Left lung (tissue), 10 donors: ENCODE measurements around the gene ZNF408. TPM values are rescaled to one million over a fixed set of nuclear protein-coding genes. Genes with fewer than 3 reads are reported as not detected.

Experiments
- ATAC-seq: fragments of 200-7000 bp; cut with Tn5 transposase; one replicate; pipeline ENCODE4 v1.9.1; 2020; ENCODE audit warnings: moderate library complexity
- DNase-seq, 4 donors: peaks; one replicate each; pipeline ENCODE4 v3.0.0-alpha.2; 2013 to 2020
- H3K27ac ChIP-seq, 2 donors: fragments of 200-600 bp; sonication (generic) in 1 of 2; one replicate each; pipeline versions ENCODE4 v1.5.0 to v1.8.0; 2020 to 2021
- H3K27me3 ChIP-seq, 2 donors: fragments of 200-600 bp; sonication (generic) in 1 of 2; one replicate each; pipeline versions ENCODE4 v1.5.0 to v1.8.0; 2020 to 2021
- H3K36me3 ChIP-seq, 2 donors: fragments of 200-600 bp; sonication (generic) in 1 of 2; one replicate each; pipeline versions ENCODE4 v1.5.0 to v1.8.0; 2020 to 2021
- H3K4me1 ChIP-seq, 2 donors: fragments of 200-600 bp; one replicate each; pipeline ENCODE4 v1.8.0; 2021
- H3K4me3 ChIP-seq, 2 donors: fragments of 200-600 bp; sonication (generic) in 1 of 2; one replicate each; pipeline versions ENCODE4 v1.5.0 to v1.8.0; 2020 to 2021; ENCODE audit warnings: mild to moderate bottlenecking in 1 of 2
- H3K9me3 ChIP-seq, 2 donors: fragments of 200-600 bp; sonication (generic) in 1 of 2; one replicate each; pipeline versions ENCODE4 v1.5.0 to v1.8.0; 2020 to 2021
- CTCF ChIP-seq, 2 donors: fragments of 200-600 bp; sonication (generic) in 1 of 2; IDR thresholded peaks; one replicate each; pipeline versions ENCODE4 v1.5.0 to v1.8.0; 2021; ENCODE audit warnings: antibody characterized with exemption in 2 of 2
- intact Hi-C, 2 donors: fragments of 100-400 bp; cut with DNase I; formaldehyde crosslinking; loops; one replicate each; pipeline versions ENCODE4 v1.11.2 to v1.14.2; 2022
- polyA plus RNA-seq, 6 donors: library from polyadenylated mRNA; unstranded; fragments of 120-200 nt; gene quantifications; one replicate each; pipeline ENCODE4 v1.2.1, GENCODE V29; 2013; ENCODE audit not compliant: insufficient read length in 6 of 6
- total RNA-seq, 2 donors: library from RNA; stranded (reverse); fragmentation: NEBNext Ultra II Directional; extraction: Animal tissue kit (Norgen Biotek cat#: 25700); gene quantifications; one replicate each; pipeline ENCODE4 v1.2.1, GENCODE V29; 2021
- donor health status: DM: no; HTN: yes; CAD: no.
- donor health status: DM: no; HTN: no; CAD: no.

ZNF408 gene
- total and polyA plus RNA-seq, 8 donors: 5.8 to 11.6 (median 10.1) TPM

- TF ChIP-seq CTCF (IDR thresholded peaks at IDR 0.05): no peak
- ATAC-seq: no peak
- intact Hi-C loops: no loop called here
Observed at GRCh38 chr11:46738887-46739286, 38.1 kb downstream of the ZNF408 start.

DNA sequence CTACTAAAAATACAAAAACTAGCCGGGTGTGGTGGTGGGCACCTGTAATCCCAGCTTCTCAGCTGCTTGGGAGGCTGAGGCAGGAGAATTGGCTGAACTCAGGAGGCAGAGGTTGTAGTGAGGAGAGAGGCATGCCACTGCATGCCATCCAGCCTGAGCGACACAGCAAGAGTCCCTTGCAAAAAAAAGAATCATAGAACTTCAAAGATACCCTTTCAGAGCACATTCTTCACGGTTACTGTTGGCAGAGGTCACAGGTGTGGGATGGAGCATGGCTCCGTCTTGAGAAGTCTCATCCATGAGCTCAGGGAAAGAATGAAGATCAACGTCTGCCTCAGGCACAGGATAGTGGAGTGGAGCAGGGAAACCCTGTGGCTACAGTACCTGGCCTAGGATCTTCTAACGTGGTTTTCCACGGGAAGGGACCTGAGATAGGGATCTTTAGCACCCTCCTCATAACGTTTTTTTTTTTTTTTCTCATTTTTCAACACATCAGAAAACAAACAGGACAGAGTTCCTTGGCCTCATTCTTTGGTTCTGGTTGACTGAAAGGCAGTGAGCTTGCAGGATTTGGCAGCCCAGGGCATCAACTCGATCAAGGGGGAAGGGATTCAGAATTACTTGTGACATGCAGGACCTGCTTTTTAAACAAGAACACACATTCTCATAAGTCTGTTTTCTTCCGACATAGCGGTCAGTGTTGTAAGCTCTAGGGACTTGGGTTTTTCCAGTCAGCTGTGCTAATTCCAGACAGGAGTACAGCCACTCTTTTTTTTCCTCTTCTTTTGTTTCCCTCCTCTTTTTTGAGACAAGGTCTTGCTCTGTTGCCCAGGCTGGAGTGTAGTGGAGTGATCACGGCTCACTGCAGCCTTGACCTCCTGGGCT lies 41.0 kb downstream of the ZNF408 start:
- intact Hi-C loops: no loop called here
- no peaks in the 10 kb centered on the region for H3K4me1 ChIP-seq
- H3K9me3 ChIP-seq: no peaks in the 10 kb centered on the region
- no peak overlapping the region for H3K4me3 ChIP-seq
- no peak for TF ChIP-seq CTCF (IDR thresholded peaks at IDR 0.05)
- no peak for ATAC-seq
- DNase-seq: no peak
- H3K36me3 ChIP-seq: peaks cover 0 to 59% of the 10 kb centered on the region in 2 donors
- H3K27me3 ChIP-seq: no peaks in the 10 kb centered on the region
- H3K27ac ChIP-seq: no peak overlapping the region

More at GRCh38 chr11:46738887-46739286, 38.1 kb downstream of the ZNF408 start:
- no peak overlapping the region for H3K4me3 ChIP-seq
- no peak for DNase-seq
- no peaks in the 10 kb centered on the region for H3K9me3 ChIP-seq
- no peaks in the 10 kb centered on the region for H3K4me1 ChIP-seq
- no peak overlapping the region for H3K27ac ChIP-seq
- no peaks in the 10 kb centered on the region for H3K27me3 ChIP-seq
- peaks cover 0 to 29% of the 10 kb centered on the region in 2 donors for H3K36me3 ChIP-seq

GRCh38 chr11:46743043-46743442 lies 42.2 kb downstream of the ZNF408 start:
- Histone ChIP-seq H3K36me3 (peaks cover 0 to 71% of the 10 kb centered on the region in 2 donors), H3K27me3 (no peaks in the 10 kb centered on the region), H3K4me1 (no peaks in the 10 kb centered on the region), H3K4me3 (no peak overlapping the region), H3K27ac (no peak overlapping the region), H3K9me3 (no peaks in the 10 kb centered on the region)
- no peak for DNase-seq
- intact Hi-C loops: no loop called here
- TF ChIP-seq CTCF (IDR thresholded peaks at IDR 0.05): no peak
- no peak for ATAC-seq

- Histone ChIP-seq H3K9me3 (no peaks in the 10 kb centered on the region), H3K36me3 (peaks cover 0 to 79% of the 10 kb centered on the region in 2 donors), H3K27ac (no peak overlapping the region), H3K4me1 (no peaks in the 10 kb centered on the region), H3K27me3 (no peaks in the 10 kb centered on the region), H3K4me3 (no peak overlapping the region)
- DNase-seq (no peak), ATAC-seq (no peak)
- intact Hi-C loops: no loop called here
- TF ChIP-seq CTCF (IDR thresholded peaks at IDR 0.05): no peak
Observed at GRCh38 chr11:46743693-46744339, 43.0 kb downstream of the ZNF408 start.

DNA sequence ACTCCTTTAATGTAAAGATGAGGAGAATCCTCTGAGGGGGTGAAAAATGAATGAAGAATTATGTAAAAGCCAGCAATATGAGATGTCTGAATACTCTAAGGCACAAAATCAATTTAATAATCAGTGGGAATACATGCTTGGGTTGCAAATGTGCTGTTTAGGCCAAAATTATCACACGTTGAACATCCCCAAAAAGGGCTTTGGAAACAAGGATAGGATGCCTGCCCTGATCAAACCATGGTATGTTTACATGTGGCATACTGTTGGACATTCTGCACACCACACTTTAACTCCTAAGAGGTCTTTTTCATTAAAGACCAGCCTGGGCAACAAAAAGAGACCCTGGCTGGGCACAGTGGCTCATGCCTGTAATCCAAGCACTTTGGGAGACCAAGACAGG lies 44.5 kb downstream of the ZNF408 start:
- Histone ChIP-seq H3K9me3 (no peaks in the 10 kb centered on the region), H3K27me3 (no peaks in the 10 kb centered on the region), H3K36me3 (peaks cover 0 to 94% of the 10 kb centered on the region in 2 donors), H3K27ac (no peak overlapping the region), H3K4me3 (no peak overlapping the region), H3K4me1 (no peaks in the 10 kb centered on the region)
- intact Hi-C loops: no loop called here
- no peak for DNase-seq
- ATAC-seq: no peak
- TF ChIP-seq CTCF (IDR thresholded peaks at IDR 0.05): no peak
